Epithelial cell of umbilical artery (primary cell): ENCODE measurements around the gene TSPAN15. TPM values are rescaled to one million over a fixed set of nuclear protein-coding genes. Genes with fewer than 3 reads are reported as not detected.

ENCODE experiments used
- total RNA-seq: library from RNA; depleted of rRNA; stranded (reverse); fragments of >200 nt; gene quantifications from 2 replicates; pipeline ENCODE4 v1.2.3, GENCODE V29; 2014

Gene TSPAN15
- total RNA-seq = 70.1 and 76.3 TPM in 2 replicates

GRCh38 chr10:69451209-69451783 lies at the start of gene TSPAN15:
TSS of gene TSPAN15 (plus strand) at chr10:69451465. CDS start at chr10:69451595, 130 bp downstream.

GRCh38 chr10:69416695-69417094 lies 34.6 kb upstream of the TSPAN15 start, which contains the start of gene TACR2:
TSS of gene TACR2 (minus strand) at chr10:69416918. CDS start at chr10:69416323, 595 bp downstream.

Other genes starting within 250 kb of the TSPAN15 start
- gene HKDC1, start 231.1 kb upstream of the TSPAN15 start, total RNA-seq = under 0.01 TPM in 1 of 2 replicates, not detected in the other
- 128 and 151 TPM in 2 replicates for gene HK1, start 173.0 kb upstream of the TSPAN15 start, total RNA-seq
- under 0.01 TPM in 1 of 2 replicates, not detected in the other for gene TACR2, start 34.5 kb upstream of the TSPAN15 start, total RNA-seq
- gene NEUROG3, start 122.0 kb downstream of the TSPAN15 start, total RNA-seq = not detected in 2 replicates
- gene FAM241B, start 178.8 kb downstream of the TSPAN15 start, total RNA-seq = 0.32 TPM in 1 of 2 replicates, not detected in the other